ENCODE measurements around the gene PDCD10.

- TF ChIP-seq, protein P1, sequence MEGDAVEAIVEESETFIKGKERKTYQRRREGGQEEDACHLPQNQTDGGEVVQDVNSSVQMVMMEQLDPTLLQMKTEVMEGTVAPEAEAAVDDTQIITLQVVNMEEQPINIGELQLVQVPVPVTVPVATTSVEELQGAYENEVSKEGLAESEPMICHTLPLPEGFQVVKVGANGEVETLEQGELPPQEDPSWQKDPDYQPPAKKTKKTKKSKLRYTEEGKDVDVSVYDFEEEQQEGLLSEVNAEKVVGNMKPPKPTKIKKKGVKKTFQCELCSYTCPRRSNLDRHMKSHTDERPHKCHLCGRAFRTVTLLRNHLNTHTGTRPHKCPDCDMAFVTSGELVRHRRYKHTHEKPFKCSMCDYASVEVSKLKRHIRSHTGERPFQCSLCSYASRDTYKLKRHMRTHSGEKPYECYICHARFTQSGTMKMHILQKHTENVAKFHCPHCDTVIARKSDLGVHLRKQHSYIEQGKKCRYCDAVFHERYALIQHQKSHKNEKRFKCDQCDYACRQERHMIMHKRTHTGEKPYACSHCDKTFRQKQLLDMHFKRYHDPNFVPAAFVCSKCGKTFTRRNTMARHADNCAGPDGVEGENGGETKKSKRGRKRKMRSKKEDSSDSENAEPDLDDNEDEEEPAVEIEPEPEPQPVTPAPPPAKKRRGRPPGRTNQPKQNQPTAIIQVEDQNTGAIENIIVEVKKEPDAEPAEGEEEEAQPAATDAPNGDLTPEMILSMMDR (IDR thresholded peaks at IDR 0.05; ENCODE audit: low read depth, low read length): no peak
- no peak for TF ChIP-seq EZH2phosphoT487 (IDR thresholded peaks at IDR 0.05; ENCODE audit: low read depth)
Observed at GRCh38 chr3:167650459-167650858, 84.2 kb downstream of the PDCD10 start.
